ENCODE data around the gene SLC47A1.
"Not testable (repeated sequence)": the region's sequence is repeated elsewhere in the genome, so short reads cannot be mapped to it uniquely, and the experiment has no call there.

SLC47A1 gene

DNA sequence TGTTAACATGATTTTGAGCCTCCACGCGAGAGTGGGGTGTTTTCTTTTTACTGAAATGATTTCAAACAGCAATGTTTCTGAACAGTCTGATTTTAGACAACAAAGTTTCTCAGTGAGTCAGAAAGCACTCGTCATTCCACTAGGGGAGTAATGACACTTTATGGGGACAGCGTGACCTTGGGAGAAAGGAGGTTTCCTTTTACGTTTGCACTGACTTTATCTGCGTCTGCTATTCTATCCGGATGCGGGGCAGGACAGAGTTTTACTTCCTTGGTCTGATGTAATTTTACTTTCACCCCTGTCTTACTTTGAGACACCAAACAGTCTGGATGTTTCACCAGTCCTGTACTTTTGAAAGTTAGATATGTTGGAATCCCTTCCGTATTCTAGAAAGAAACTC, 20.7 kb downstream of the SLC47A1 start:
- peak; percentile 31 for DNase-seq (ENCODE audit: low spot score)

DNA sequence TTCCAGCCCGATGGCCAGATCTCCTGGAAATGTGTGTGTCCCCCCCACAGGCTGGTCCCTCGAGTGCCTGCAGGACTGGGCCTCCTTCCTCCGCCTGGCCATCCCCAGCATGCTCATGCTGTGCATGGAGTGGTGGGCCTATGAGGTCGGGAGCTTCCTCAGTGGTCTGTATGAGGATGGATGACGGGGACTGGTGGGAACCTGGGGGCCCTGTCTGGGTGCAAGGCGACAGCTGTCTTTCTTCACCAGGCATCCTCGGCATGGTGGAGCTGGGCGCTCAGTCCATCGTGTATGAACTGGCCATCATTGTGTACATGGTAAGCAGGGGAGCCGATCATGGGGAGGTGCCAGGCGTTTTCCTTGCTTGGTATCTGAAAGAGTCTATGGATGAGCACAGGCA, 22.1 kb downstream of the SLC47A1 start:
- no peak for DNase-seq (ENCODE audit: low spot score)

DNA sequence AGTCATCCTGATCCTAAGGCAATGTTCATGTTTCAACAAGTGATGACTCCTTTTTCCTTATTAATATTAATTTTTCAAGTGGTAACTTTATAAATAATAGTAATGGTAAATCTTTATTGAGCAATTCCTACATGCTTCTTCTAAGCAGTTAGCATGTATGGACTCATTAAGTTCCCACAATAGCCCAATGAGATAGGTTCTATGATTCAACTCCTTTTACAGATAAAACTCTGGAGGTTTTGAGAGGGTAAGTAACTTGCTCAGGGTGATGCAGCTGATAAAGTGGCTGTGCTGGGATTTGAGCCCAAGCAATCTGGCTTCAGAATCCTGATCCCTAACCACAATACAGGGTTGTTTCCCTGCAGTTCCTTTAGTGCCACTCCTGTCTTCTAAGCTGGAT, 25.3 kb downstream of the SLC47A1 start:
- DNase-seq (ENCODE audit: low spot score), result no peak

DNA sequence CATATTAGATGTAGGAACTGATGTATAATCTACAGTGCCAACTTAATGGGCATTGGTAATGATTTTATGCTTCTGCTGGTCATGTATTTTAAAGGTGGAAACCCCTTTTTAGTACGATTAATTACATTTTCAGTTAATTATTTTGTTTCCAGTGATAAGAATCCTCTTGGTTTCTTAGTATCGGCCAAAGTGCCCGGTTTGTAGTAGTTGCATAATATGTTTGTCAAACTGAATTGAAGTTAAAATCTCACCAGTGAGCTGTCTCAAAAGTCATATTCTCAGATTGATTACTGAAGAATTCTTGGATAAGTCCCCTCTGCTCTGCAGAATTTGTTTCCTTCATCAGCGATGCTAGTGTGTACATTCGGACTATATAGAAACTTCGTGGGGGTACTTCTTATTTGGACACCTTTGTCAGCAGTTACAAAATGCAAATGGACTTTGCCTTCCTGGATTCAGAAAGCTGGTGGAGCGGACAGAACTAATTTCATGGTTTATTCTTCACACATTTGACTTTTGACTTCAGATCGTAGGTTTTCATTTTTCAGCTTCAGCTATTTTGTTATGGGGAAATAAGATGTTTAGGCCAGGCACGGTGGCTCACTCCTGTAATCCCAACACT, 28.2 kb downstream of the SLC47A1 start:
- no peak for DNase-seq (ENCODE audit: low spot score)

DNA sequence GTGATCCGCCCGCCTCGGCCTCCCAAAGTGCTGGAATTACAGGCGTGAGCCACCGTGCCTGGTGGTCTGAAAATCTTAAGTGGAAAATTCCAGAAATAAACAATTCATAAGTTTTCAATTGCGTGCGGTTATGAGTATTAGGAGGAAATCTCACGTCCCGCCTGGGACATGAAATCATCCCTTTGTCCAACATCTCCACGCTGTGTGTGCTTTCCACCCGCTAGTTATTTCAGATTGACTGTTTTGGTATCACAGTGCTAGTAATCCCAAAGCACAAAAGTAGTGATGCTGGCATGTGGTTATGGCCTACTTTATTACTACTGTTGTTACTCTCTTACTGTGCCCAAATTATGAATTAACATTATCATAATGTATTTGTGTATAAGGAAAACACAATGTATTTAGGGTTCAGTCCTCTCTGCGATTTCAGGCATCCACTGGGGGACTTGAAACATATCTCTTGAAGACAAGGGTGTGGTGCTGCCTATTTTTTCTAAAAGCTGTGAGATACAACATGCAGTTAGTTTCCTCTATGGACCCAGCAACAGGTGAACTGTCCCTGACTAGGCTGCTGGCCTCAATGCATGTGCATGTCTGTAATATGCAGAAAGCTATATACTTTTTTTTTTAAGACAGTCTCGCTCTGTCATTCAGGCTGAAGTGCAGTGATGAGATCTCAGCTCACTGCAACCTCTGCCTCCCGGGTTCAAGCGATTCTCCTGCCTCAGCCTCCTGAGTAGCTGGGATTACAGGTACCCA, 32.3 kb downstream of the SLC47A1 start:
- DNase-seq (ENCODE audit: low spot score), result no peak

DNA sequence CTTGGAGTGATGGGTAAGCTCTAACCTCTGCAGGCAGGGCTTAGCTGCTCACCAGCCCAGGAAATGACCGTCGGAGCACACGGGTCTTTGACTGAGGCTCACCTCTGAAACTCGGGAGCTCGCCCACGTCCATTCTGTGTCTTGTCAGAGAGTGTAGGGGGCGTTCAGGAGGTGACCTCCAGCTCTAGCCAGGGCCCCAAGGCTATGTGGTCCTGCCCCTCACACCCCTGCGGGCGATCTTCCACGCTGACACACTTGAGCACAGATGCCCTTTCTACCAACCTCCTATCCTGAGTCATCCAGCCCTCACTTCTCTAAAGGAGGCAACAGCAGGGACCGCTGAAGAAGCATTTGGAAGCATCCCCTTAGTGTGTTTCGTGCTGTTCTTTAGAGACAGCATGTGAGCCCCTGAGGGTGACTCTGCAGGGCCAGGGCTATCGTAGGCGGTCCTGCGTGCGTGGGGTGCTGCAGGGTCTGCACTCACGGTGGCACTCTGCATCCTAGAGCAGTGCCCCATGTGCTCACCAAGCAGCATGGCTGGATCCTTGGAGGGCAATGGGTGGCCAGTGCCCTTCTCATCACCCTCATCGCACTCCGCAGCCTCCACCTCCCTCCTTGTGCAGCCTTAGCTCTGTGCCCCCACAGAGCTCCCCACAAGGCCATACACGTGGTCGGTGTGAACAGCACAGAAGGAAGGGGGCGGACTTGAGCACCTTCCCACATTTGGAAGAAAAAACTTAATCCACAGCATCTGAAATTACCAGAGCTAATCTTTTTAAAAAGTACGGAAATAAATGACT, 33.8 kb downstream of the SLC47A1 start:
- DNase-seq (ENCODE audit: low spot score), result no peak

DNA sequence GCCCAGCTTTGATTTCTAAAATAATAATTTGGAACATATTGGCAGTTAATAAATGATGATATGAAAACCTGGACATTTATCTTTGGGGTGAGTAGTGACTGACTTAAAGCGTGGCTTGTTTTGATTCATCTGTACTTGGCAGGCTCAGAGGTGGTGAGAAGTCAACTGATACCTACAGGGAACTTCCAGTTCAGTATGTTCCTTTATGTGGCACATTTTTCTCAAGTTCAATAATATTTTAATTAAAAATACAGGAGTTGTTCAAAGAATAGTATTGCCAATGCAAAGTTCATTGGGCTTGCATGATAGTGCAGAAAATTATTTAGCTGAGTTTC, 34.3 kb downstream of the SLC47A1 start:
- DNase-seq (ENCODE audit: low spot score), result no peak

GRCh38 chr17:19569785-19570543, 36.3 kb downstream of the SLC47A1 start:
- DNase-seq (ENCODE audit: low spot score), result no peak

GRCh38 chr17:19570544-19571062, 36.9 kb downstream of the SLC47A1 start:
- DNase-seq (ENCODE audit: low spot score), result no peak

DNA sequence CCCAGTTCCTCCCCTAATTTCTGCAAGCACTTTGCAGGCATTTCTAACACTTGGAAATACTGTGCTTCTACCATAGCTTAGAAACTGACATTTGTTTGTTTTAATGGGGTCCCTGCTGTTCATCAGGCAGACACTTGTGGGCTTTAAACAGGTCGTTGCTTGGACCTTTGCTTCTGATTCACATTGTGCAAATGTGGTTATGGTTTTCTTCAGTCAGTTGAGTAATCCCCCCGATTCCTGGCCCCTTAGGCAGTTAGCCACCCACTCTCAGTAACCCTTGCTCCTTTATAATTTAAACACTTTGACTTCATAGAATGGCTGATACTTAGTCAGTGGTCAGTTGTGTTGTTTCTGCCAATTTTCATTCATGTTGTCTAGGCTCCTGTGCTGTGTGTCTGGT, 39.4 kb downstream of the SLC47A1 start:
- no peak for DNase-seq (ENCODE audit: low spot score)

DNA sequence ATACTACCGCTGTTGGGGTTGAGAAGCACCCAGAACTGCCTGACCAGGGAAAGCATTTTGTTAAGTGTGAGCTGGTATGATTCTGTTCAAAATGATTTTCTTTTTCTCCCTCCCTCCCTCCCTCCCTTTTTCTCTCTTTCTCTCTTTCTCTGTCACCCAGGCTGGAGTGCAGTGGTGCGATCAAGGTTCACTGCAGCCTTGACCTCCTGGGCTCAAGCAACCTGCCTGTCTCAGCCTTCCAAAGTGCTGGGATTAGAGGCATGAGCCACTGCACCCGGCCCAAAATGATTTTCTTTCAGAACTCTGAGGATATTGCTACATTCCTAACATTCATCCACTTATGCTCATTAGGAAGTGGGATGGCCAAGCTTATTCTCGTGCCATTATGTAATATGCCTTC, 41.3 kb downstream of the SLC47A1 start:
- no peak for DNase-seq (ENCODE audit: low spot score)

DNA sequence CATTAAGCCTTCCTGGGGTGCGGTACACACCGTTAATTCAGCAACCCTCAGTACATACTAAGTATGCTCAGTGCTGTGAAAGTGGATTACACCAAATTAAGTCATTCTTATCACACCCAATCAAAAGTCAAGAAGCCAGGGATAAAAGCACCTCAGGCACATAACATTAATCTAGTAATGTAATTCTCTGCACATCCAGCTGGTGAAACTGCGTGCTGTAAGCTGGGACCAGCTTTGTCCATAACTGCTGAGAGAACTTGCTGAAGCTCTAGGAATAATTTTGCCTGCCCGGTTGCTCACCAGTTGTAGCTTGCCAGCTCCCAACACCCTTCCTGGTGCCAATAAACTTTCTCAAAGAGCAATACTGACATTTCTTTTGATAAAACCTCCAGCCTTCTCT, 44.9 kb downstream of the SLC47A1 start:
- no peak for DNase-seq (ENCODE audit: low spot score)

DNA sequence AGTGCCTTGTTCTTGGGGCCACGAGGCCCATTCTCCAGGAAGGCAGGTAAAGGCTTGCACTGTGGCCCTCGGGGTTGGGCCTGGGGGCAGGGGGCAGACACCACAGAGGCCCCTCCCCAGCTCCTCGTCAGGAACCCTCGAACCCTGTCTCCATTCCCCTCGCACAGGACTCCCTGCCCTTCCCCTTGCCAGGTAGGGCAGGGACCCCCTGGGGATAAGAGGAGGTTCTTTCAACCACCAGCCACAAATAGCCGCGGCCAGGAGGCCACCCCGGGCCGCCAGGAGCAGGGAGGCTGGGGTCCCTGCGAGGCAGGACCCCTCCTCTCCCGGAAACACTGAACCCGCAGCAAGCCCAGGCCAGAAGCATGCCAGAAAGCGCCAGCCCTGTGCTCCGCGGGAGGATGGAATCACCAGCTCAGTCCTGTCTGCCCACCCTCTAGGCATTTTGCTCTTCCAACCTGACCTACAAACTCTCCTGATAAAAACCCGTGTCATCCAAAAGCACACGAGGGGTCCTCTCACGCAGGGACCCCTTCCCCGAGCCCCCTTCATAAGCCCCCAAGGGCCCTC, 45.6 kb downstream of the SLC47A1 start:
- DNase-seq (ENCODE audit: low spot score), result no peak

GRCh38 chr17:19579867-19580565, 46.4 kb downstream of the SLC47A1 start:
- DNase-seq (ENCODE audit: low spot score), result no peak

- DNase-seq (ENCODE audit: low spot score), result not testable (repeated sequence)
Observed at GRCh38 chr17:19580566-19580920, 46.9 kb downstream of the SLC47A1 start.

GRCh38 chr17:19582152-19582551, 48.5 kb downstream of the SLC47A1 start:
- not testable (repeated sequence) for DNase-seq (ENCODE audit: low spot score)

DNA sequence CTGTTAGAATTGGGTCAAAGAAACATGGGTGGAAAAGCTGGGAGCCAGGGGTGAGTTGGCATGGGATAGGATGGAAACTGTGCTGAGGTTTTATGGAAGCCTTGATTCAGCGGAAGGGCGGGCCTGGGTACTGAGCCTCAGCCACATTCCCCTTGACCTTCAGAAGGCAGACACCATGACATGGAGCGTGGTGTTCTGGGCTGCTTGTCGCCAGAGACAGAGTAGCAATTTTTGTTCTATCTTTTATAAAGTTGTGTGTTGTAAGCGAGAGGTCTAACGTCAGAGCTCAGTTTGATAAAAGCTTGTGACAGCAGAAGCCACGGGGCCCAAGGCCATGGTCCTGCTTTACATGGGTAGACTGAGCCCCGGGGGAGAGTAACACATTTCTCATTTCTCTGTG, 50.2 kb downstream of the SLC47A1 start:
- no peak for DNase-seq (ENCODE audit: low spot score)

DNA sequence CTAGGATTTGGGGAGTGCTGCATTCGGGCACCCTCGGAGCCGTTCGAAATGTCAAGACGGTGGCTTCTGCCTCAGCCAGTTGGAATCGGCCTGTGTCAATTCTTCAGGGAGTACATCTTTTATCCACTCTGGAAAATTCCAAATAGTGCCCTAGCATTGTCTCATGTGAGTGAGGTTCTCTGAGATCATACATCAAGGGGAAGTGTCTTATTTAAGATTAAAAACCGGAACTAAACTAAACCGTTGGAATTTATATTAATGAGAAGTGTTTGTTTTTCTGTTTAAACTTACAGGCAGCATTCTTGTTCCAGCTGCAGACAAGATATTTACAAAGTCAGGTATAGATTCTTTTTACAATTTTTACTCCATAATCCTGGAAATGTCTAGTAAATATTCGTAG, 56.8 kb downstream of the SLC47A1 start:
- no peak for DNase-seq (ENCODE audit: low spot score)

DNA sequence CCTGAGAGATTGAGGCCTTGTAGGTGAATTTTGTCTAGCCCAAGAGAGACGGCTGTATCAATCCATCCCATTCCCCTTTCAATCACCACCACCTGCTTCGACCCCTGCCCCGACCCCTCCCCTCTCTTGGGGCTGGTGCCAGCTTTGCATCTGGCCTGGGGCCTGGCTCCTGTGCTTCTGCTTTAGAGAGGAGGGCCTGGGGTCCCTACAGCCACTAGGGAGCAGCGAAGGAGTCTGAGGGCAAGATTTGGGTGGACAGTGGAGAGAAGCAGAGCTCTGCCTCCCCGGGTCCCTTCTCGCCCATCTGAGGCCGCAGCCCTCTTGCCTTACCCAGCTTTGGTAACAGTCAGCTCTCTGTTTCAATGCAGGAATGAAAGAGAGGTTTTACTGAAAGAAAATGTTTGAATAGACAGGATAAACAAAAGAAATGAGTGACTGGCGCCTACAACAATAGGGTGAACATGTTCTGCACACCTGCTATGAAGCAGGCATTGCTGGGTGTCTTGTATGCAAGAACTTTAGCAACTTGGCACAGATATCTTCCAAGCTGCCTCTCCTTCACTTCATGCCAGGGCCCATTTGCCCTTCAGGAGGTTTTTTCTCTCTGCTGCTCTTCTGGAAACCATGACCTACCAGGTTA, 57.4 kb downstream of the SLC47A1 start:
- DNase-seq (ENCODE audit: low spot score), result no peak

GRCh38 chr17:19592316-19592715, 58.7 kb downstream of the SLC47A1 start:
- DNase-seq (ENCODE audit: low spot score), result no peak

- no peak for DNase-seq (ENCODE audit: low spot score)
Observed at GRCh38 chr17:19596869-19597268, 63.2 kb downstream of the SLC47A1 start.

Data from hepatic stellate cell (primary cell).